GM10266 (cell line): ENCODE results near the gene JMJD4.

Experiments
- DNase-seq: peaks from one replicate; pipeline ENCODE4 v3.0.0; 2012; ENCODE audit errors: extremely low spot score
- CTCF ChIP-seq: IDR thresholded peaks from 2 replicates; pipeline ENCODE4 v1.5.1; 2012; ENCODE audit warnings: mild to moderate bottlenecking, low read depth; ENCODE audit not compliant: control insufficient read depth, insufficient read depth; ENCODE audit errors: missing control alignments

The JMJD4 gene

DNA sequence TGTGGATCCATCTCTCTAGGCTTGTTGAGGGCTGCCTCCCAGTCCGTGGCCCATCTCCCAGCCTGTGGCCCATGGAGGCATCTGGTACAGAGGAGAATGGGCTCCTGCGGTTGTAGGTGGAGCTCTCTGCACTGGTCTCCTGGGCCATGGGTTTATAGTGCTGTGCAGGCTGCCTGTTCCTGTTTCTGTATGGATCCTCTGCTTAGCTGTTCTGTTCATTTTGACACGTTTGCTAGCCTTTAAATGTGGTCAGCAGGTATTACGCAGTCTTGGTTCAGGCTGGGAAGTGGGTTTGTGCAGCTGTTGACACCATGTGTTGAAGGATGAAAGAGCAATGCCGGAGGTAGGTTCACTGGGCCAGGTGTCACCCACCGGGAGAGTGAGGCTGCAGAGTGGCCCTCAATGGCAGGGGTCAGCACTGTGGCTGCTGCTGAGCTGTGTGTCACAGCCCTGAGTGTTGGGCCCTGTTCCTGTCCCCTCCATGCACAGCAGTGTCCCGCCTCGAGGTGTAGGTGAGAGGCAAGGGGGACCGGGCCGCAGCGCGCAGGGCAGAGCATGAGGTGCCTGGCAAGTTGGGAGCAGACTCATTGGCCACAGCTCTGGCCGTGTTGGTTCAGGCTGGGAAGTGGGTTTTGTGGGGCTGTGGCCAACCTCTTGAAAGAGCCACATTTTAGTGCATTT, 39.1 kb upstream of the JMJD4 start:
- no peak for TF ChIP-seq CTCF

DNA sequence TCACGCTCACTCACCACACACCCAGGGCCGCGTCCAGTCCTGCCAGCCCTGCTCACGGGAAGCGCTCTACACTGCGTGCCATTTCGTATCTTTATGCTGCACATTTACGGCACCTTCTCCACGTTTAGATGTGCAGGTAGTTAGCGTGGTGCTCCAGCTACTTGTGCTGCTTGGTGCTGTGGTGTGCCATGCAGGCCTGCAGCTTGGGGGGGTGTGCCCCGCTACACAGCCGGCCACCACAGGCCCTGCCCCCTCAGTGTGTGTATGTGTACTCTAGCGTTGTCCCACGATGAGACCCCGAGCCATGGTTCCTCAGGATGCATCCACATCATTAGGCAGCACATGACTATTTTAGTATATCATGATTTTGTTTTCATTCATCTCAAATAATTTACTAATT, 38.5 kb upstream of the JMJD4 start:
- no peak for DNase-seq
- no peak for TF ChIP-seq CTCF

More for the DNA sequence above, 39.1 kb upstream of the JMJD4 start:
- no peak for DNase-seq

DNA sequence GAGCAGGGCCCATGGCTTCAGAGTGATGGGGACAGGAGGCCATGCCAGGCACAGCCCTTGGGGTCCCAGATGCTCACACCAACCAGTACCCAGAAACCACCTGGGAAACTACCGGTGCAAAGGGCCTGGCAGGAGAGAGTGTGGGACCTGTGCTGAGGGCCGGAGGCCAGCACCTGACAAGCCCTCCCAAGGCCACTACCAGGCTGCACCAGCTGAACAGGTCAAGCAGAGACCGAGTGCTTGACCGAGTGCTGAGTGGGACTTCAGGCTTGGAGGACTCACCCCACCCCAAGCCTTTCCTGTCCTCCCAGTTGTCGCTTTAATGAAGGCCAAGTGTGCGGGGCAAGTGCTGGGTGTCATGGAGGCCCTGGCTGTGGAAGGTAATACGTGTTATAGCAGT, 36.7 kb upstream of the JMJD4 start:
- no peak for DNase-seq
- no peak for TF ChIP-seq CTCF

DNA sequence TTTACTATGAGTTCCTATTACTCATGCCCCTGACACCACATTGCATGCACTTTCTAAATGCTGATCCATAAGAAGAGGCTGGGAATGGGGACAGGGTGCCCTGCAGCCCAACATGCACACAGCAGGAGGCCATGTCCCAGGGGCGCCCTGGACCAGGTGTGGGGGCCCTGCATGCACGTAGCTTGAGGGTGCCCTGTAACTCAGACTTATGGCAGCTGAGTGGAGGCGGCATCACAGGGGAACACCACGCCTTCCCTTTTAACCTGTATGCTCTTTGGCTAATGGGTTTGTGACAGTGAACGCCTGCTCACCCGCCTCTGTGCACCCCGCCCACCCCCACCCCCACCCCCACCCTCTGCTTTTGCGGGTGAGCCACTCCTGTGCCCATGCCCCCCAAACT, 36.2 kb upstream of the JMJD4 start:
- no peak for DNase-seq
- TF ChIP-seq CTCF, result no peak

GRCh38 chr1:227770812-227771211, 35.7 kb upstream of the JMJD4 start:
- no peak for DNase-seq
- TF ChIP-seq CTCF, result no peak

DNA sequence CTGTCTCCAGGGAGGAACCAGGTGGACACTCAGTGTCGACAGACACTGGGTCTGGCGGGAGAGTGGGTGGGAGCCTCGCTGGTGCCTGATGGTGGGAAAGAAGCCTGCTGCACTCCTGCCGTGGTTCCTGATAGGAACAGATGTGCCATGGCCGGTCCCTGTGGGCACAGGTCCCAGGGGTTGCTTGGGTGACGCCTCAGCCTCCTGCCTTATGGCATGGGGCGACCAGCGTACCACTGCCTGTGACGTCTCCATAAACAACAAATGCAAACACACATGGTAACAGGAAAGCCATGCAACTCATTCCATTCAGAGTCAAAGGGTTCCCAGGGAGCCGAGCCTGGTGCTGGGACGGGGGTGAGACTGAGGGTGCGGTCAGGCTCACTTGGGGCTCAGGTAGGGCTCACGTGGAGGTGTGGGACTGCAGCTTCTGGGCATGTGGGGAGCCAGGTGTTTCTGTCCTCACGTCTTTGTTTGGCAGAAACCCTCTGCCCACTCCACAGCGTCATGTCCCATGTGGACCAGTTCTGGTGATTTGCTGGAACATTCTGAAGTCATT, 34.9 kb upstream of the JMJD4 start:
- no peak for TF ChIP-seq CTCF
- no peak for DNase-seq

DNA sequence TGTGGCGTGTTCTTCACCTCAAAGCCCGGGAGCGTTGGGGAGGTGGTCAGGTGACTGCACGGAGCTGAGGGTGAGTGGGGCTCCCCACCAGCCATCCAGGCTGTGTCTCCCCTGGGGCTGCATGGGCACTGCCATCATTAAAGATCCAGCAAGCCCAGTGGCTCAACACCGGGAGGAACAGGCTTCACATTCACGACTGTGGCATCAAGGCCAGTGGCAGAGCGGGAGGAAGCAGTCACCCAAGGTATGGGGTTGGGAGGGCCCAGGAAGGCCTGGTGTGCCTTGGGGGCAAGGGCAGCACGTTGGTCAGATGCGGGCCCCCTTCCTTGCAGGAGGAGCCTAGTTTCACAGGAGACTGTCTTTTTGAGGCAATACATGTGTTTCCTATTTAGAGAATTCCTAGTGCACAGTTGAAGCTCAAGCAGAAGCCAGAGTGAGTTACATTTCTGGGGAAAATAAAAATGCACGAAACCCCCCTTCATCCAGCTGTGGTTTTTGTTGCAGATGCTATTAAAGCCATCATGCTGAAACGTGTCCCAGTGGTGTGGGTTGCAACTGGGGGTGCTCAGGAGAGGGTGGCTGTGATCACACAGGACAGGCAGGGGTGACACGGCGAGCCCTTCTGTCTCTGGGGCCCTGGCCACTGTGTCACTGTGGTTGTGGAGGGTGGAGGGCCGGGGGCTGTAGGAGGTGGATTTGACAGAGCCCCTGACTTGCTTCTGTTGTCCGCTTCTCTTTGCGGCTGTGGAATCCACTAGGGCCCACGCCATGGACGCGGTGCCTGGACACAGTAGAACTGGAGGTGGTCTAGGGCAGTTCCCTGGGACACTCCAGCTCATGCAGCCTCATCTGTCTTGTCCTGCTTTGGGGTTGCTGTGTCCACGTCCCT, 34.2 kb upstream of the JMJD4 start:
- TF ChIP-seq CTCF, result no peak

More for the DNA sequence above, 34.2 kb upstream of the JMJD4 start:
- no peak for DNase-seq
